Lower leg skin (tissue), 3 donors: Measurements from ENCODE around the gene MSL3.

Experiments used
- POLR2A ChIP-seq, 2 donors: fragments of 450-650 bp; IDR thresholded peaks; one replicate each; pipeline ENCODE4 v1.6.1; 2016 to 2017; ENCODE audit warnings: antibody characterized with exemption in 2 of 2, mild to moderate bottlenecking in 1 of 2, moderate library complexity in 1 of 2
- TF ChIP-seq, protein P1 (sequence below), 3 donors: fragments of 450-650 bp; IDR thresholded peaks; one replicate each; pipeline ENCODE4 v1.5.1; 2016; ENCODE audit warnings: antibody characterized with exemption in 3 of 3, mild to moderate bottlenecking in 3 of 3, moderate library complexity in 2 of 3

DNA sequence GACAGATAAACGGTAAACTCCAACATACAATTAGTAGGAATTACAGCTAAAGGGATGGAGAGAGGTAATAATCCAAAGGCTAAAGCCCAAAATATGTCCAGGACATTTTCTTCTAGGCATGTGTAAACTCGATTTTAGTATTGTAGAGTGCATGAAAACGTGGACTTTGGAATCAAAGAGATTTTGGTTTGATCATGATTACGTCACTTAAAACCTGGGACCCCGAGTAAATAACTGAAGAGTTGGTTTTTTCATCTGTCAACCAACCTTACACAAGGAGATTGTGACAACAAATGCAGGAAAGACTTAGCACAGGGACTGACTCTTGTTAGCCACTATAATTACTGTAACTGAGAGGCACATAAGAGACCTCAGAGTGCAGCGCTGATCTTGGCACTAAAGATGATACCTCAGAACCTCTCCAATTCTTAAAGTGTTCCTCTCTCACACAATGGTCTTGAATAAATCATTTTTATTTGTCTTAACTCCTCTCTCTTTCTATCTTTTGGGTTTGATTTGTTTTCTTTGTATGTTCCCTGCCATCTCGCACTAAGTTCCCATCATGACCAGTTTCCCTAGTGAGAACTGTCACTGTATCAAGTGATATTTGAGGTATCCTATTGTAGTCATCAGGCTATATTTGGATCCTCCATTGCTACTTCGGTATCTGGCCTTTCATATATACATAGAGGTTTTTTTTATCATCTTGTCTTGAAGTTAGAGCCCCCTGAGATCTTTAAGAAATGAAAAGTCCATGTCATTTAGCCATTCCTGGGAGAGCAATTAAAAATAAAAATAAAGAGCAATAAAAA lies 32.2 kb upstream of the MSL3 start:
- TF ChIP-seq, protein P1, sequence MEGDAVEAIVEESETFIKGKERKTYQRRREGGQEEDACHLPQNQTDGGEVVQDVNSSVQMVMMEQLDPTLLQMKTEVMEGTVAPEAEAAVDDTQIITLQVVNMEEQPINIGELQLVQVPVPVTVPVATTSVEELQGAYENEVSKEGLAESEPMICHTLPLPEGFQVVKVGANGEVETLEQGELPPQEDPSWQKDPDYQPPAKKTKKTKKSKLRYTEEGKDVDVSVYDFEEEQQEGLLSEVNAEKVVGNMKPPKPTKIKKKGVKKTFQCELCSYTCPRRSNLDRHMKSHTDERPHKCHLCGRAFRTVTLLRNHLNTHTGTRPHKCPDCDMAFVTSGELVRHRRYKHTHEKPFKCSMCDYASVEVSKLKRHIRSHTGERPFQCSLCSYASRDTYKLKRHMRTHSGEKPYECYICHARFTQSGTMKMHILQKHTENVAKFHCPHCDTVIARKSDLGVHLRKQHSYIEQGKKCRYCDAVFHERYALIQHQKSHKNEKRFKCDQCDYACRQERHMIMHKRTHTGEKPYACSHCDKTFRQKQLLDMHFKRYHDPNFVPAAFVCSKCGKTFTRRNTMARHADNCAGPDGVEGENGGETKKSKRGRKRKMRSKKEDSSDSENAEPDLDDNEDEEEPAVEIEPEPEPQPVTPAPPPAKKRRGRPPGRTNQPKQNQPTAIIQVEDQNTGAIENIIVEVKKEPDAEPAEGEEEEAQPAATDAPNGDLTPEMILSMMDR (IDR thresholded peaks at IDR 0.05) = no peak
- no peak for TF ChIP-seq POLR2A (IDR thresholded peaks at IDR 0.05)
